Superior temporal gyrus (tissue), 1 donor: ENCODE data around the gene EIF5A2.
"Not testable (repeated sequence)": the region's sequence is repeated elsewhere in the genome, so short reads cannot be mapped to it uniquely, and the experiment has no call there.

Experiments
- DNase-seq: peaks from one replicate; pipeline ENCODE4 v3.0.0-alpha.2; 2016; ENCODE audit errors: extremely low spot score

EIF5A2 gene

DNA sequence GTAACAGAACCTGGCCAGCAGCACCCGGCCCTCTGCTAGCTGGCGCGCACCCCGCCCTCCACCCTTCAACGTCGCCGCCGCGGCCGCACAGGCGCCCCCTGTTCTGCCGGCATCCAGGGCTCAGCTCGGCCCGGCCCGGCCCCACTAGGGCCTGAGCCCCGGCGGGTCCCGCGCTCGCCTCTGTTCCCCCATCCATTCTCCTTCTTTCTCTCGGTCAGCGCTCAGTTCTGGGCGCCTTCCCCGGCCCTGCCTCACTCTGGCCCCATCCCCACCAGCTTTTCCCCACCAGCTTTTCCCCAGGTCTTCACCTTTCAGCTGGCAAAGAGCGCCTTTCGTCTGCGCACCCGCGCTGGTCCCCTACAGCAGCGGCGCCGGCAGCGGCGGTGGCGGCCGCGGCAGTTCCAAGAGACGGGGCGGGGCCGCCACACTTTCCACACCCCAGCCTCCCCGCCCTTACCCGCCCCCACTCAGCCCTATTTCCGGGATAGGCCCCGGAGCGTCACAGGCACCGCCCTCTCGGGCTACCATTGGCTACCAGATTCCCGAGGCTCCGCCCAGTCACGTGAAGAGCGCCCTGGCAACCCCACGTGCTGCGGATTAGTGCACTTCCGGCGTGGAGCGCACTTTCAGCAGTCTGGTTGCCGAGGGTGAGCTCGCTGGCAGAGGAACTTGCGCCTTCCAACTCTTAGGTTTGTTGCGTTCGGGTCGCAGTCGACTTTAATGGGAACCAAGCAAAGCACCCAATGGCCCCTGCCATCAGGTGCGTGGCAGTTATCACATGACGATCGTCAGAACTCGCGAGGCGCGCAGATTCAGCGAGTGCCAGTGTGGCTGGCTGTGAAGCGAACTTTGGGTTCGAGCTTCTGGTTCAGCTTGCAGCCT lies at the start of gene EIF5A2:
EIF5A2 (minus strand) TSS at position 403 of the 882 bp plus-strand sequence. CDS start 831 bp downstream, outside the sequence.
- DNase-seq = peak; percentile 93

DNA sequence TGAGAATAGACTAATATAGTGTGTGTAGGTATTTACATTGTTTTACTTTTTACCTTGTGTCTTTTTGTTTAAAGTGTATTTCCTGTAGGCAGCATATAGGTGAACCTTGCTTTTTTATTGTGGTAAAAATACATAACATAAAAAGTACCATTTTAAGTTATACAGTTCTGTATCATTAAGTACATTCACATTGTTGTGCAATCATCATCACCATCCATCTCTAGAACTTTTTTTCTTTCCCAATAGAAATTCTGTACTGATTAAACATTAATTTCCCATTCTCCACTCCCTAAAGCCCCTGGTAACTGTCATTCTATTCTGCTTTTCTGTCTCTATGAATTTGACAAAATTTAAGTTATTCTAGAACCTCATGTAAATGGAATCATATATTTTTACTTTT lies 48.2 kb upstream of the EIF5A2 start:
- DNase-seq = no peak

DNA sequence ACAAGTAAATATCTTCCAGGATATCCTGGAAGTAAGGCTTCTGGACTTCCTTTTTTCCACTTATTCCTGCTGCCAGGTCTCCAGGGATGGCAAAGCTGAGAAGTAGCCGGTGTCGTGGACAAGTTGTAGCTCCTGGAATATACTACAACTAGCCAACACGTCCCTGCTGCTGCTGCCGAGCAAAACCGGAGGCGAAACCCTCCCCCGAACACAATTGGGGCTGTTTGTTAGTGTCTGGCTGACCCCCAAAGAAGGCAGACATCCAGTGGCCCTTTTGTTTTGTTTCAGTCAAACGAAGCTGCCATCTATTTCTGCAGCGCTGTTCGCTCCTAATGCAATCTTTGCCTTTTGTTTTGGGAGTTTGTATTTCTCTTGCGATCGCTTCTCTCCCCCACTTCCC lies 45.3 kb upstream of the EIF5A2 start:
- DNase-seq = peak; percentile 77

DNA sequence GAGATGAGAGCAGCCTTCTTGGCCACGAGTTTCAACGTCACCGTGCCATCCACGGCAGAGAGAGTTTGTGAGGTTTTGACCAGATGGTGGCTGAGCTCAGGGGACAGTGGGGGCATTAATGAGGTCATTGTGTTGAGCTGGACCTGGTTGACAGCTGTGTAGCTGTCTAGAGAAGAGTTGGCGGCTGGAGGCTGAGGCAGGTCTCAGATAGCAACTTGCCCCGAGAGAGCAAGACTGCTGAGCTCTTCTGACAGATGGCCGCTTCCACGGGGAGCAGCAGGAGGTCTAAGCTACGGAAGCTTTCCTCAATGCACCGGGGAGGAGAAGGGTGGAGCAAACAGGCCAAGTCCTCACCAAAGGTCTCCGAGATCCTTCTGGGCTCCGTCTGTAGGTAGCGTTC lies 44.8 kb upstream of the EIF5A2 start:
- peak; percentile 15 for DNase-seq

DNA sequence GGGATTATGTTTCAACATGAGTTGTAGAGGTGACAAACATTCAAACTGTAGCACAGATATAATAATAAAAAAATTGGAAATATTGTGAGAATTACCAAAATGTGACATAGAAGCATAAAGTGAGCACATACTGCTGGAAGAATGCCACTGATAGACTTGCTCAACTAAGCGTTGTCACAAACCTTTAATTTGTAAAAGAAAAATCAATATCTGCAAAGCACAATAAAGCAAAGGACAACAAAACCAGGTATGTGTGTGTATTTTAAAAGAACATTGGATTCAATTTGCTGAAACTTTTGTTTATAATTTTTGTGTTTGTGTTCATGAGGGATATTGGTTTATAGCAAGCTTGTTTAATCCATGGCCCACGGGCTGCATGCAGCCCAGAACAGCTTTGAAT lies 40.8 kb upstream of the EIF5A2 start:
- no peak for DNase-seq

DNA sequence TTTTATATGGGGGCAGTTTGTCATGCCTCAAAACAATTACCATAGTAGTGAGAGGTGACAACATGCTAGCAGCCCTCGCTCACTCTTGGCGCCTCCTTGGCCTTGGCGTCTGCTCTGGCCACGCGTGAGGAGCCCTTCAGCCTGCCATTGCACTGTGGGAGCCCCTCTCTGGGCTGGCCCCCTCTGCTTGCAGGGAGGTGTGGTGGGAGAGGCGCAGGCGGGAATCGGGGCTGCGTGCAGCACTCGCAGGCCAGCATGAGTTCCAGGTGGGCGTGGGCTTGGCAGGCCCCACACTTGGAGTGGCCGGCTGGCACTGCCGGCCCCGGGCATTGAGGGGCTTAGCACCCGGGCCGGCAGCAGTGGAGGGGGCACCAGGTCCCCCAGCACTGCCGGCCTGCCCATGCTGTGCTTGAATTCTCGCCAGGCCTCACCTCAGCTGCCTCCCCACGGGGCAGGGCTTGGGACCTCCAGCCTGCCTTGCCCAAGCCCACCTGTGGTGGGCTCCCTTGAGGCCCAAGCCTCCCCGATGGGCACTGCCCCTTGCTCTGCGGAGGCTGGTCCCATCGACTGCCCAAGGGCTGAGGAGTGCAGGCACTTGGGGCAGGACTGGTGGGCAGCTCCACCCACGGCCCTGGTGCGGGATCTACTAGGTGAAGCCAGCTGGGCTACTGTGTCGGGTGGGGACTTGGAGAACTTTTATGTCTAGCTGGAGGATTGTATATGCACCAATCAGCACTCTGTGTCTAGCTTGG lies 38.8 kb upstream of the EIF5A2 start:
- DNase-seq = no peak

DNA sequence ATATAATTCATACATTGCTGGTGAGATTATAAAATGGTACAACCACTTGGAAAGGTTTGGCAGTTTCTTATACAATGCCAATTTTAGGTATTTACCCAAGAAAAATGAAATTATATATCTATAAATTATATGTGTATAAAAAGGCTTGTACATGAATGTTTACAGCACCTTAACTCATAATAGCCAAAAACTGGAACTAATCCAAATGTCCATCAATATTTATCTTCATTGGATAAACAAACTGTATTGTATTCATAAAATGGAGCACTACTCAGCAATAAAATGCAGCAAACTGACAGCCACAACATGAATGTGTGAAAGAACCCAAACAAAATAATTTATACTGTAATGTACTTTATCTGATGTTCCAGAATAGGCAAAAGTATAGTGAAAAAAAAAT lies 33.6 kb upstream of the EIF5A2 start:
- DNase-seq = no peak

DNA sequence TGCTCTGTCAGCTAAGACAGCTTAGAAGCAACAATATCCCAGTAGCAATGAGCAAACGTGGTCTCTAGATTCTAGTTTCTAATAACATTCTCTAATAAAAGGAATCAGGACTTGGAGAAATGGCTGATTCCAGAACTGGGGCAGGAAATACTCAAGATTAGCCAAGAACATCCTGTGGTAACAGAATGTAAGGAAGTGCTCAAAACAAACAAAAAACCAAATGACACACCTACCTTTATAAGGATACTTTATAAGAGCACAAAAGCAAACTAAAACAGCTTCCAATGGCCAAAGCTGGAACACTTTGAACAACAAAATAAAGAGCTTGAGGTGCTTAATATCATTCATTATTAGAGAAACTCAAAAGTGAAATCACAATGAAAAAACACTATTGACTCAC lies 33.1 kb upstream of the EIF5A2 start:
- DNase-seq = no peak

DNA sequence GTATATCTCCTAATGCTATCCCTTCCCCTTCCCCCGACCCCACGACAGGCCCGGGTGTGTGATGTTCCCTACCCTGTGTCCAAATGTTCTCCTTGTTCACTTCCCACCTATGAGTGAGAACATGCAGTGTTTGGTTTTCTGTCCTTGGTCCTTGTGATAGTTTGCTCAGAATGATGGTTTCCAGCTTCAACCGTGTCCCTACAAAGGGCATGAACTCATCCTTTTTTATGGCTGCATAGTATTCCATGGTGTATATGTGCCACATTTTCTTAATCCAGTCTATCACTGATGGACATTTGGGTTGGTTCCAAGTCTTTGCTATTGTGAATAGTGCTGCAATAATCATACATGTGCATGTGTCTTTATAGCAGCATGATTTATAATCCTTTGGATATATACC lies 24.6 kb upstream of the EIF5A2 start:
- DNase-seq = not testable (repeated sequence)

DNA sequence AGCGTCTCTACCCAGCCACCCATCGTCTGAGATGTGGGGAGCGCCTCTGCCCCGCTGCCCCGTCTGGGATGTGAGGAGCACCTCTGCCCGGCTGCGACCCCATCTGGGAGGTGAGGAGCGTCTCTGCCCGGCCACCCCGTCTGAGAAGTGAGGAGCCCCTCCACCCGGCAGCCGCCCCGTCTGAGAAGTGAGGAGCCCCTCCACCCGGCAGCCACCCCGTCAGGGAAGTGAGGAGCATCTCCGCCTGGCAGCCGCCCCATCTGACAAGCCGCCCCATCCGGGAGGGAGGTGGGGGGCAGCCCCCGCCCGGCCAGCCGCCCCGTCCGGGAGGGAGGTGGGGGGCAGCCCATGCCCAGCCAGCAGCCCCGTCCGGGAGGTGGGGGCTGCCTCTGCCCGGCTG lies 15.1 kb upstream of the EIF5A2 start:
- DNase-seq = not testable (repeated sequence)

DNA sequence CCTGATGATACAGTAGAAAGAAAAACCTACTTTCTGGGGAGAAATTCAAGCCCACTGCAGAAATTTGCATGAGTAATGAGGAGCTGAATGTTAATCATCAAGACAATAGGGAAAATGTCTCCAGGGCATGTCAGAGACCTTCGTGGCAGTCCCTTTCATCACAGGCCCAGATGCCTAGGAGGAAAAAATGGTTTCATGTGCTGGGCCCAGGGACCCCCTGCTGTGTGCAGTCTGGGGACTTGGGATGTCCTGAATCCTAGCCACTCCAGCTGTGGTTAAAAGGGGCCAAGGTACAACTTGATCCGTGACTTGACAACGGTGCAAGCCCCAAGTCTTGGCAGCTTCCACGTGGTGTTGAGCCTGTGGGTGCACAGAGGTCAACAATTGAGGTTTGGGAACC lies 10.3 kb upstream of the EIF5A2 start:
- no peak for DNase-seq

DNA sequence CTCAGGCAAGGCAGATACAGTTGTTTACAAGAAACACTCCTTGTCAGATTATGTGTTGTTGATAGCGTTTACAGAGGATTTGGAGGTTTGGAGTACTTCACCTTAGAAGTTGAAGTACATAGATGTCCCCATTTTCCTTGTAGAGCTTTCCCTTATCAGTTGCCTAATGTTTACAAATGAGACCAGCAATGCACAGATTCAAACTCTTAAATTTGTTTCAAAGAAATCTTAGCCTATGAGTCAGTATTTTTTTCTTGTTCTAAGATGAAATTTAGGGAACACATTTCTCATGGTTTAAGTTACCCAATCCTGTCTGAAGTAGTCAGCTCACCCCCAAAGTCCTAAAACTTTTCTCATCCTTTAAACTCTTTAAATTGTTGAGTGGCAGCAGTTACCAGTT lies 6.3 kb upstream of the EIF5A2 start:
- DNase-seq = no peak

DNA sequence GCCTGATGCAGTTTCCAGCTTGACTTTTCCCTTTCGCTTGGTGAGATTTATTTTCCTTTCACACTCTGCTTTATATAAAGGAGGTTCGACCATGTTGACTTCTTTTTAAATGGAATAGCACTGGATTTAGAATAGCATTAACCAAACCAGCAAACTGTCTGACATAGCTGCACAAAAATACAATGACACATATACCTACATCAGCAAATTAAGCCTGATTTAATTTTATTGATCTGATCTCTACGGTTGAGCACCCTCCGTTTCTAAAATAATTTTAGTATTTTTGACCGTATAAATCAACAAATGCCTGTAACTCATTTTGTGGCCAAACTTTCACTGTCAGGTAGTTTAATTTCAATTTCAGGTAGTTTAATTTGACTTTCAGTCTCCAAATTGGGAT lies 5.8 kb upstream of the EIF5A2 start:
- DNase-seq = no peak

DNA sequence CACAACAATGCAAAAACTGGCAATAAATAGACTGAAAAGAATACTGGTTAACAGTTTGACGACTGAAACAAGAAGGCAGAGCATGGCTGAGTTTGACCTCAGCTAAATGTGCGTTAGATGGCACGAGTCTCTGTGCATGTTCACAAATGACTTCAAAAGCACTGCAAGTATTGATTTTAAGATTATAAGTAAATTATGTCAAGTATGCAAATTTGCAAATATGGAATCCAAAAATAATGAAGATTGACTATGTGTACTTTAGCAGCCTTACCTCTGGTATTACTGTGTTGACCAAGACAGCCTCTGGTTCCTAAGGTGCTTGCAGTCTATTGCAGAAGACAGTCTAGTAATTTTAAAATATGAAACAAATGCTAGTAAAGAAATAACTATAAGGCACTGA lies 2.6 kb upstream of the EIF5A2 start:
- DNase-seq = no peak

DNA sequence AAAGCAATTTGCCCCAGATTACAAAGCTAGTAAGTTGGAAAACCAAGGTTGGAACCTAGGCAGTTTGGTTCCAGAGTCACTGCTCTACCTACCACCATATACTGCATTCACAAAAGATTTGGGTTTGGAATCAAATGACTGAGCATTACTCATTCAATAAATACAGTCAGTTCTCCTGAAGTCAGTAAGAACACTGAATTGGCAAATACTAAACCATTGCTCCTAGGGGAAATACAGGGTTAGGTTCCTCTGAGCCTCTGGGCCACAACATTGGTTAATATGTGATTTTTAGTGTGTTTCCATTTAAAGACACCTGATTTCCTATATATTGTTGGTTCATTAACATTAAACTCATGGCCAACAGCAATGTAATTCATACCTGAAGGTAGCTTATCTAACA lies 2.1 kb upstream of the EIF5A2 start:
- DNase-seq = no peak

DNA sequence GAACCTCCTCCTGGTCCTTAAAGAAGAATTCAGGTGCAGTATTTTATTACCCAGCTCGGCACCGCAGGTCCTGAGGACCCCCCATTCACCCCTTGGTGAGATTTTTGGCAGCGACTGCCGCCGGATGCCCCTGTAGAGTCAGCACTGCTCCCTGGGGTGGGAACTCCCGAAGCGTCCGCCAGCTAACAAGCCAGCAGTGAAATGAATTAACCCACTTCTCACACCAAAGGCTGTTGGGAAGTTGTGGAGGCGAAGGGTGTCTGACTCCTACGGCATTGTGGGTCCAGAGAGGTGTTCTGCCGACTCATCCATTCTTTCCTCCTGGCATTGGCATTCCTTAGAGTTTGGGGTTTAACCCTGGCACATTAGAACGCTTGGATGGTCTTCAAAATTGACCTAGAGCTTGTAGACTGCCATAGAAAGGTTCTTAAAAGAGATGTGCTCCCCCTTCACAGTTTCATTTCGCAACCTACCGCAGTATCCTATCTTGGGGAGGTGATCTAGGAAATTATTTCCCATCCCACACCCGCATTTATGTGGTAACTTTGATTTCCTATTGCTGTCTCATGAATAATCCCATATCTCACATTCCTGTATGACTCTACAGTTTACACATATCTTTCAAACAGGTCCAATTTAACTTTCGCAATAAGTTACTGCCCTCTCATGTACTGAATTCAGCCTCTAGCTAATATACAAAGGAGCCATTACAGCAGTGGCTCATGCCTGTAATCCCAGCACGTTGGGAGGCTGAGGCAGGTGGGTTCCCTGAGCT lies 879 bp upstream of the EIF5A2 start:
- DNase-seq = peak; percentile 16

DNA sequence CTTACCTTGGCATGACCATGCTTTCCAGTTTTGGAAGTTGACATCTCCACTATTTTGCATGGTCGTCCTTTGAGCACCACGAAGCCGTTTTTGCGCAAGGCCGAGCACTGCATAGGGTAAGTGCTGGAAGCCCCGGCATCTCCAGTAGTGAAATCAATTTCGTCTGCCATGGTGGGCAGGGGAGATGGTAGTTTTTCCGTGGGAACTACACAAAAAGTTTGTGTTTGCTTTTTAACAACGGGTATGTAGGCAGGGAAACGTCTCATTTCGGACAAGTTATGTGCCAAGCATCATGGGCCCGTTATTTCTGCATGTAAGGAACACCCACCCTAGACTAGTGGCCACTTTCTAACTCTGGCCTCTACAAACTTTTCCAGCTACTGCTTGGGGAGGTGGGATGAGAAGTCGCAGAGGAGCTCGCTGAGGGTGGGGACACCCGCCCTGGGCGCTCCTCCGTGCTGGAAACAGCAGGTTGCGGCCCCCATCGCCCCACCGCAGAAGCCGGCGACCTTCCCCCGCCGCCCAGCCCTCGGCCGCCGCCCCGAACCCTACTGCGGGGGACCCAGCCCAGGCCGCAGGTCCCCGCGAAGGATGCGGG lies 701 bp downstream of the EIF5A2 start:
- DNase-seq = no peak

DNA sequence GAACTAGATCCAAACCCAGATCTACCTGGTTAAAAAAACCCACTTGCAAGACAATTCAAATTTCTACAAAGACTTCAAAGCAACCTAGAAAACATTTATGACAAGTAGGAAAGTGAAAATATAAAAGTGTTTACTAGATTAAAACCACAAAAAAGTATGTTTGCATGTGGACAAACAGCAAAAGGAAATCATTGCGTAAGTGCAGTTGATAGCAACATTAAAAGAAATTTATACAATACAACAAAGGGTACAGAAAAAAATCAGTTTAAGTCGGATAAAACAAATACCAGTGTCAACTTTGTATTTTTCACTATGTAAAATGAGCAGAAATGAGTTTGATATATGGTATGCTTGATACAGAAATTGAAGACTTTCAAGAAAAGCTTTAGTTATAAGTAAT lies 2.6 kb downstream of the EIF5A2 start:
- DNase-seq = no peak

DNA sequence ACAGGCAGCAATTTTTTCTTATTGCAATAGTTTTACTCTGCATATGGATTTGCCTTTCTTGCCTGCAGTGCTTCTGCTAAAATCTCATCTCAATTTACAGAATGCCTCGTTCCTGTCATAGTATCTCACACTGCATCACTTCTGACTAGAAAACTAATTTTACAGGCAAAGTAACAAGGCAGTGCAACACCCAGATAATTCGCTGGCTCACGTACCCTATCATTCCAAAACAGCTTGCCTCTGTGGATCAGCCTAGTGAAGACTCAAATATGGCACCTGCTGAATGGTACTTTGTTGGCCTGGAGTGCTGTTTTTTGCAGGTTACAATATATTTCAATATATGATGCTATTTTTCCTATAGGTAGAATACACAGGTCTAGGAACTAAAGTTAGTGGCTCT lies 5.3 kb downstream of the EIF5A2 start:
- no peak for DNase-seq

DNA sequence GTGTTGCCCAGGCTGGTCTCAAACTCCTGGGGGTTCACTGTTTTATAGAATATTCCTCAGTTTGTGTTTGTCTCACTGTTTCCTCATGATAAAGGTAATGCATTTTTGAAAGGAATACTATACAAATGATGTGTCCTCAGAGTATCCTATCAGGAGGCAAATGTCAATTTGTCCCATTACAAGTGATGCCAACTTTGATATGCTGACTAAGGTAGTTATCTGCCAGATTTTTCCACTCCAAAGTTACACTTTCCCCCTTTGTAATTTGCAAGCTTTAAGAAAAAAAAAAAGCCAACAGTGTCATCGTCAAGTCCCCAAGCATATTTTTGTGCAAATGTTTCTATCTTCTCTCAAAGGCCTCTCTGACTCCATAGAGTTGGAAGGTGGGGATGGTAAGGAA lies 9.0 kb downstream of the EIF5A2 start:
- DNase-seq = no peak

DNA sequence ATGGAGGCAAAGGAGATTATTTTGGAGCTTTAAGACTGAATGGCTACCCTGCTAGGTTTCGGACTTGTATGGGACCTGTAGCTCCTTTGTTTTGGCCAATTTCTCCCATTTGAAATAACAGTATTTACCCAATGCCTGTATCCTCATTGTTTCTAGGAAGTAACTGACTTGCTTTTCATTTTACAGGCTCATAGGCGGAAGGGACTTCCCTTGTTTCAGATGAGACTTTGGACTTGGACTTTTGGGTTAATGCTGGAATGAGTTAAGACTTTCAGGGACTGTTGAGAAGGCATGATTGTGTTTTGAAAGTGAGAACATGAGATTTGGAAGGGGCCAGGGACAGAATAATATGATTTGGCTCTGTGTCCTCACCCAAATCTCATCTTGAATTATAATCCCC lies 10.5 kb downstream of the EIF5A2 start:
- DNase-seq = no peak

DNA sequence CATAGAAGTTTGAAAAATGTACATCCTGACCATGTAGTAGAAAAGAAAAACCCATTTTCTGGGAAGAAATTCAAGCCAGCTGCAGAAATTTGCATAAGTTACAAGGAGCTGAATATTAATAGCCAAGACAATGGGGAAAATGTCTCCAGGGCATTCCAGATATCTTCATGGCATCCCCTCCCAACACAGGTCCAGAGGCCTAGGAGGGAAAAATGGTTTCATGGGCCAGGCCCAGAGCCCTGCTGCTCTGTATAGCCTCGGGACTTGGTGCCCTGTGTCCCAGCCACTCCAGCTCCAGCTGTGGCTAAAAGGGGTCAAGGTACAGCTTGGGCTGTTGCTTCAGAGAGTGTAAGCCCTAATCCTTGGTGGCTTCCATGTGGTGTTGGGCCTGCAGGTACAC lies 11.2 kb downstream of the EIF5A2 start:
- not testable (repeated sequence) for DNase-seq
